ENCODE measurements around the gene MCM7.
A peak's percentile ranks its signal among the peaks of the same experiment; 100 is the strongest.

GRCh38 chr7:100119970-100120732, 19.0 kb upstream of the MCM7 start:
- TF ChIP-seq, protein P1, sequence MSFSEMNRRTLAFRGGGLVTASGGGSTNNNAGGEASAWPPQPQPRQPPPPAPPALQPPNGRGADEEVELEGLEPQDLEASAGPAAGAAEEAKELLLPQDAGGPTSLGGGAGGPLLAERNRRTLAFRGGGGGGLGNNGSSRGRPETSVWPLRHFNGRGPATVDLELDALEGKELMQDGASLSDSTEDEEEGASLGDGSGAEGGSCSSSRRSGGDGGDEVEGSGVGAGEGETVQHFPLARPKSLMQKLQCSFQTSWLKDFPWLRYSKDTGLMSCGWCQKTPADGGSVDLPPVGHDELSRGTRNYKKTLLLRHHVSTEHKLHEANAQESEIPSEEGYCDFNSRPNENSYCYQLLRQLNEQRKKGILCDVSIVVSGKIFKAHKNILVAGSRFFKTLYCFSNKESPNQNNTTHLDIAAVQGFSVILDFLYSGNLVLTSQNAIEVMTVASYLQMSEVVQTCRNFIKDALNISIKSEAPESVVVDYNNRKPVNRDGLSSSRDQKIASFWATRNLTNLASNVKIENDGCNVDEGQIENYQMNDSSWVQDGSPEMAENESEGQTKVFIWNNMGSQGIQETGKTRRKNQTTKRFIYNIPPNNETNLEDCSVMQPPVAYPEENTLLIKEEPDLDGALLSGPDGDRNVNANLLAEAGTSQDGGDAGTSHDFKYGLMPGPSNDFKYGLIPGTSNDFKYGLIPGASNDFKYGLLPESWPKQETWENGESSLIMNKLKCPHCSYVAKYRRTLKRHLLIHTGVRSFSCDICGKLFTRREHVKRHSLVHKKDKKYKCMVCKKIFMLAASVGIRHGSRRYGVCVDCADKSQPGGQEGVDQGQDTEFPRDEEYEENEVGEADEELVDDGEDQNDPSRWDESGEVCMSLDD (CRISPR knock-in tag; IDR thresholded peaks at IDR 0.05; ENCODE audit: borderline replicate concordance), result no peak
- no peak for TF ChIP-seq NFRKB (IDR thresholded peaks at IDR 0.05)
- TF ChIP-seq LCORL (IDR thresholded peaks at IDR 0.05), result no peak
- TF ChIP-seq LCORL (CRISPR knock-in tag; IDR thresholded peaks at IDR 0.05), result peak; percentile 36
- TF ChIP-seq CTCF (CRISPR knock-in tag; IDR thresholded peaks at IDR 0.05), result no peak
- peak; percentile 75 for TF ChIP-seq ZNF777 (CRISPR knock-in tag; IDR thresholded peaks at IDR 0.05)
- TF ChIP-seq RBM22 (optimal IDR thresholded peaks at IDR 0.05; ENCODE audit: low read length), result no peak
- TF ChIP-seq, protein P2, sequence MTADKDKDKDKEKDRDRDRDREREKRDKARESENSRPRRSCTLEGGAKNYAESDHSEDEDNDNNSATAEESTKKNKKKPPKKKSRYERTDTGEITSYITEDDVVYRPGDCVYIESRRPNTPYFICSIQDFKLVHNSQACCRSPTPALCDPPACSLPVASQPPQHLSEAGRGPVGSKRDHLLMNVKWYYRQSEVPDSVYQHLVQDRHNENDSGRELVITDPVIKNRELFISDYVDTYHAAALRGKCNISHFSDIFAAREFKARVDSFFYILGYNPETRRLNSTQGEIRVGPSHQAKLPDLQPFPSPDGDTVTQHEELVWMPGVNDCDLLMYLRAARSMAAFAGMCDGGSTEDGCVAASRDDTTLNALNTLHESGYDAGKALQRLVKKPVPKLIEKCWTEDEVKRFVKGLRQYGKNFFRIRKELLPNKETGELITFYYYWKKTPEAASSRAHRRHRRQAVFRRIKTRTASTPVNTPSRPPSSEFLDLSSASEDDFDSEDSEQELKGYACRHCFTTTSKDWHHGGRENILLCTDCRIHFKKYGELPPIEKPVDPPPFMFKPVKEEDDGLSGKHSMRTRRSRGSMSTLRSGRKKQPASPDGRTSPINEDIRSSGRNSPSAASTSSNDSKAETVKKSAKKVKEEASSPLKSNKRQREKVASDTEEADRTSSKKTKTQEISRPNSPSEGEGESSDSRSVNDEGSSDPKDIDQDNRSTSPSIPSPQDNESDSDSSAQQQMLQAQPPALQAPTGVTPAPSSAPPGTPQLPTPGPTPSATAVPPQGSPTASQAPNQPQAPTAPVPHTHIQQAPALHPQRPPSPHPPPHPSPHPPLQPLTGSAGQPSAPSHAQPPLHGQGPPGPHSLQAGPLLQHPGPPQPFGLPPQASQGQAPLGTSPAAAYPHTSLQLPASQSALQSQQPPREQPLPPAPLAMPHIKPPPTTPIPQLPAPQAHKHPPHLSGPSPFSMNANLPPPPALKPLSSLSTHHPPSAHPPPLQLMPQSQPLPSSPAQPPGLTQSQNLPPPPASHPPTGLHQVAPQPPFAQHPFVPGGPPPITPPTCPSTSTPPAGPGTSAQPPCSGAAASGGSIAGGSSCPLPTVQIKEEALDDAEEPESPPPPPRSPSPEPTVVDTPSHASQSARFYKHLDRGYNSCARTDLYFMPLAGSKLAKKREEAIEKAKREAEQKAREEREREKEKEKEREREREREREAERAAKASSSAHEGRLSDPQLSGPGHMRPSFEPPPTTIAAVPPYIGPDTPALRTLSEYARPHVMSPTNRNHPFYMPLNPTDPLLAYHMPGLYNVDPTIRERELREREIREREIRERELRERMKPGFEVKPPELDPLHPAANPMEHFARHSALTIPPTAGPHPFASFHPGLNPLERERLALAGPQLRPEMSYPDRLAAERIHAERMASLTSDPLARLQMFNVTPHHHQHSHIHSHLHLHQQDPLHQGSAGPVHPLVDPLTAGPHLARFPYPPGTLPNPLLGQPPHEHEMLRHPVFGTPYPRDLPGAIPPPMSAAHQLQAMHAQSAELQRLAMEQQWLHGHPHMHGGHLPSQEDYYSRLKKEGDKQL (CRISPR knock-in tag; IDR thresholded peaks at IDR 0.05; ENCODE audit: low read depth), result no peak
- TF ChIP-seq KDM3A (CRISPR knock-in tag; IDR thresholded peaks at IDR 0.05; ENCODE audit: low read depth), result no peak
- no peak; the same call in 1 of the 2 replicates for TF ChIP-seq MAX (IDR thresholded peaks at IDR 0.05)

Measured in HepG2 (cell line).